ENCODE measurements around the gene TBC1D9B.

The TBC1D9B gene

GRCh38 chr5:179869101-179869500 lies 38.6 kb downstream of the TBC1D9B start:
- Histone ChIP-seq H3K36me3 (ENCODE audit: control insufficient read depth, insufficient read depth, low read length) (no peaks in the 10 kb centered on the region), H3K79me2 (no peaks in the 10 kb centered on the region), H3K27me3 (ENCODE audit: control insufficient read depth, insufficient read depth, low read length) (no peaks in the 10 kb centered on the region), H3K27ac (no peak overlapping the region), H3K4me3 (ENCODE audit: low read depth, low read length) (no peak overlapping the region), H3K4me1 (no peaks in the 10 kb centered on the region), H3K4me2 (ENCODE audit: low read length) (no peak overlapping the region), H3K9me3 (ENCODE audit: control insufficient read depth, low read length) (no peaks in the 10 kb centered on the region), H3K9ac (no peak overlapping the region), H2AFZ (no peak overlapping the region)
- TF ChIP-seq CTCF (IDR thresholded peaks at IDR 0.05): no peak

- no peak overlapping the region for H3K9ac ChIP-seq
- H3K4me1 ChIP-seq: no peaks in the 10 kb centered on the region
- no peaks in the 10 kb centered on the region for H3K27me3 ChIP-seq (ENCODE audit: control insufficient read depth, insufficient read depth, low read length)
- H3K79me2 ChIP-seq: no peaks in the 10 kb centered on the region
- H2AFZ ChIP-seq: no peak overlapping the region
- H3K36me3 ChIP-seq (ENCODE audit: control insufficient read depth, insufficient read depth, low read length): no peaks in the 10 kb centered on the region
- no peaks in the 10 kb centered on the region for H3K9me3 ChIP-seq (ENCODE audit: control insufficient read depth, low read length)
- H3K4me2 ChIP-seq (ENCODE audit: low read length): no peak overlapping the region
- H3K27ac ChIP-seq: no peak overlapping the region
- TF ChIP-seq CTCF (IDR thresholded peaks at IDR 0.05): no peak
- H3K4me3 ChIP-seq (ENCODE audit: low read depth, low read length): no peak overlapping the region
These were observed 39.2 kb downstream of the TBC1D9B start for GRCh38 chr5:179868541-179868940.

GRCh38 chr5:179867476-179867875 lies 40.2 kb downstream of the TBC1D9B start:
- Histone ChIP-seq H3K36me3 (ENCODE audit: control insufficient read depth, insufficient read depth, low read length) (no peaks in the 10 kb centered on the region), H3K4me2 (ENCODE audit: low read length) (no peak overlapping the region), H3K9ac (no peak overlapping the region), H3K4me1 (no peaks in the 10 kb centered on the region), H3K27me3 (ENCODE audit: control insufficient read depth, insufficient read depth, low read length) (no peaks in the 10 kb centered on the region), H3K27ac (no peak overlapping the region), H2AFZ (no peak overlapping the region), H3K79me2 (no peaks in the 10 kb centered on the region), H3K9me3 (ENCODE audit: control insufficient read depth, low read length) (no peaks in the 10 kb centered on the region), H3K4me3 (ENCODE audit: low read depth, low read length) (no peak overlapping the region)
- no peak for TF ChIP-seq CTCF (IDR thresholded peaks at IDR 0.05)

- Histone ChIP-seq H3K79me2 (no peaks in the 10 kb centered on the region), H3K27ac (no peak overlapping the region)
These were observed 40.6 kb downstream of the TBC1D9B start for GRCh38 chr5:179867079-179867465.

More at GRCh38 chr5:179867079-179867465, 40.6 kb downstream of the TBC1D9B start:
- Histone ChIP-seq H3K27me3 (ENCODE audit: control insufficient read depth, insufficient read depth, low read length) (no peaks in the 10 kb centered on the region), H3K4me2 (ENCODE audit: low read length) (no peak overlapping the region), H3K36me3 (ENCODE audit: control insufficient read depth, insufficient read depth, low read length) (no peaks in the 10 kb centered on the region), H3K9me3 (ENCODE audit: control insufficient read depth, low read length) (no peaks in the 10 kb centered on the region), H3K9ac (no peak overlapping the region), H2AFZ (no peak overlapping the region), H3K4me1 (no peaks in the 10 kb centered on the region), H3K4me3 (ENCODE audit: low read depth, low read length) (no peak overlapping the region)
- TF ChIP-seq CTCF (IDR thresholded peaks at IDR 0.05): no peak
